COLO829 (cell line): Measurements from ENCODE around the gene RASA2.
"Not testable (repeated sequence)": the region's sequence is repeated elsewhere in the genome, so short reads cannot be mapped to it uniquely, and the experiment has no call there.

Source experiments
- DNase-seq: peaks from one replicate; pipeline ENCODE4 v3.0.0; 2012; ENCODE audit warnings: low spot score

Gene RASA2

DNA sequence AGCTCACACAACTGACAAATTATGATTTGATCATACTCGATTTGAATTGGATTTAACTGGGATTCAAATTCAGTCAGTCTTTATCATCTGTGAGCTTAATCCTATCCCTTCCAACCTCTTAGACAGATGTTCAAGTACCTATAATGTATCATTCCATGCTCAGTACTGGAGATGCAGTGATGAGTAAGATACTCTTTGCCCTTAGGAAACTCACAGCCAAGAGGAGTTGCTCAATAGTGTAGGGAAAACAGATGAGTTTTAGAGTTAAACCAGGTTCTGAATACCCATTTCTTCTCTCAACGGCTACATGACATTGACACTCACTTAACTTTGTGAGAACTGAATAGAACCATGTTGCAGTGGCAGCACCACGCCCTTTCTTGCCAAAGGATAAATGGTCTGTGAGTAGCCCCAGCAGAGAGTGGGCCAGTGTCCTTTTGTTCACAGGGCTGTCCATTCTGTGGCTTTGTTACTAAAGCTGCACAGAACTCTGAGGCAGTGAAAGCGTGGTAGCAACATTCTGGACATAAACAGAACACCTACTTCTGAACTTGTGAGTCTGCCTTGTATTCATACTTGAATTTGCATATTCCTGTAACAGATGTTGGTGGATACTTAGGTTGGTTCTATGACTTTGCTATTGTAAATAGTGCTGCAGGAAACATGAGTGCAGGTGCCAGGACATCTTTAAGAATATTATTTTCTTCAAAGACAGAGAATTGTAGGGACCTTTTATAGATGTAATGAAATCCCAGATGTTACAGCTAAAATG lies 91.6 kb downstream of the RASA2 start:
- DNase-seq: no peak

DNA sequence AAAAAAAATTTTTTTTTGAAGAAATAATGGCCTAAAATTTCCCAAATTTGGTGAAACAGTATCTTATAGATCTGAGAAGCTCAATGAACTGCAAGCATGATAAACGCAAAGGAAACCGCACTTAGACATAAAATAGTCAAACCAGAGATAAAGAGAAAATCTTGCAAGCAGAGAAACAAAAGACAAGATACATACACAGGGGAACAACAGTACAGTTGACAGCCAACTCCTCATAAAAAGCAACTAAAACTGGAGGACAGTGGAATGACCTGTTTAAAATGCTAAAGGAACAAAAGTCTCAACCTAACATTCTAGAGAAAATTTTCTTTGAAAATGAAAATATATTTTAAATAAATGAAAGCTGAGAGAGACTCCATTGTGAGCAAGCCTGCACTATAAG lies 107.5 kb downstream of the RASA2 start:
- no peak for DNase-seq

DNA sequence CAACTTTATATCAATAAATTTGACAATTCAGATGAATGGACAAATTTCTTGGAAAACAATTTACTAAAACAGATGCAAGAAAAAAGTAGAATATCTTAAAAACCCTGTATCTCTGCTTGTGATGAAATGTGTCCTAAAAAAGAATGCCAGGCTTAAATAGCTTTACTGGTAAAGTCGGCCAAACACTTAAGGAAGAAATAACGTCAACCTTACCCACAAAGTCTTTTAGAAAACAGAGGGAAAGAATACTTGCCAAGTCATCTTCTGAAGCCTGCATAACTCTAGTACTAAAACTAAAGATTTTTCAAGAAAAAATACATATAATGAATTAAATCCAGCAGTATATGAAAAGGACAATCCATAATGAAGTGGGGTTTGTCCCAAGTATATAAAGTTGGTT lies 111.1 kb downstream of the RASA2 start:
- DNase-seq: no peak

DNA sequence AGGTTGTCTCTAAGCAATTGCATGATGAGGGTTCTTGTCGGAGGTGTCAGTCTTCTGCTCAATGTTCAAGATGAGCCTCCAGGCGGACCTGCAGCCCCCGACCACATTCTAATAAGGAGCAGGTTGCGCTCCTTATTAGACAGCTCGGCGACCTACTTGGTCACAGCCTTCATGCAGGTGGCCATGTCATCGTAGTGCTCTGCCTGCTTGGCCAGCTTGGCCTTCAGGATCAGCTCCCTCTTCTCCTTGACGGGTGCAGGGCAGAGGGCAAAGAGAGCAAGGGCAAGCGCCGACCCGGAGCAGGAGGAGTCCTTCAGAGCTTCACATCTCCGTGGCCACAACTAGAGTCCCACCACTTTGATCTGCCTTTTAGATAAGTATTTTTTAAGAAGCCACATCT lies 113.5 kb downstream of the RASA2 start:
- DNase-seq: no peak

DNA sequence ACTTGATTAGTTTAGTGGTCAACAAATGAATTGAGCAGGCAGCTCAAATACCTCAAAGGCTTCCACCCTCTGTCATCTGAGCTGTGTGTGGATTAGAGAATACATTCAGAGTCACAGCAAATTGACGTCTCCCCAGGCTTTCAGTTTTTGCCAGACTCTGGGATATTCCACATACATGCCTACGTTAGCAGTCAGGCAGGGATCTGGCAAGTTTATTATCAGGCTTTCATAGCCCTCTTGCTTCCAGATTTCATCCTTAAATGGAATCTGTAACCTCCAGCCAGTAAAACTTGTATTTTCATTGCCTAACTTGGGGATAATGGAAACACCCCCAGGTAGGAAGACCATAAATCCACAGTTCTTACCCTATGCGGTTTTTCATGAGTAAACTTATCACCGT lies 115.9 kb downstream of the RASA2 start:
- no peak for DNase-seq

DNA sequence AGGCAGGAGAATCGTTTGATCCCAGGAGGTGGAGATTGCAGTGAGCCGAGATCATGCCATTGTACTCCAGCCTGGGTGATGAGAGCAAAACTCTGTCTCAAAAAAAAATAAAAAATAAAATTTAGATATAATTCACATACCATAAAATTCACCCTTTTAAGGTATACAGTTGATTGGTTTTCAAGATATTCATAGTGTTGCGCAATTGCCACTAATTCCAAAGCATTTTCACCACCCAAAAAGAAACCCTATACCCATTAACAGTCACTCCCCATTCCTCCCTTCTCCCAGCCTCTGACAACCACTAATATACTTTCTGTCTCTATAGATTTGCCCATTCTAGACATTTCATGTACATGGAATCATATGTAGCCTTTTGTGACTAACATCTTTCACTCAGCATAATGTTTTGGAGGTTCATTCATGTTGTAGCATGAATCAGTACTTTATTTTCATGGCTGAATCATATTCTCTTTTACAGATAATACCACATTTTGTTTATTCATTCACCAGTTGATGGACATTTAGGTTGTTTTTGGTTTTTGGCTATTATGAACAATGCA lies 116.7 kb downstream of the RASA2 start:
- DNase-seq: no peak

DNA sequence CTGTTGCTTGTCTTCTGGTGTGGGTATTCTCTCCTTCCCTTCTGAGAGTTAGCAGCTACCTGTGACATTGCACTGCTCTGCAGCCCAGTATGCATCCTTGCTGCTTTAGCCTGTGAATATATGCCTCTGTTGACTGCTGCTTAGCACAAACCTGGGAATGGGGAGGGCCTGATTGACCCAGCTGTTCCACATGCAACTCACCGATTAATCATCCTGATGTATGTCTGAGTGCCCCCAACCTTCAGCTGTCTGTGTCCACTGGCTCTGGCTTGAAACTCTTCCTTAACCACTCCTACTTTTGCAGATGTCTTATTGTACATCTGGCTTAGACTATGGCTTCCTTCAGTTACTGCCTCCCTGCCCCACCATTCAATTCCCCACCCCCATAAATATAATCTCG lies 119.1 kb downstream of the RASA2 start:
- no peak for DNase-seq

DNA sequence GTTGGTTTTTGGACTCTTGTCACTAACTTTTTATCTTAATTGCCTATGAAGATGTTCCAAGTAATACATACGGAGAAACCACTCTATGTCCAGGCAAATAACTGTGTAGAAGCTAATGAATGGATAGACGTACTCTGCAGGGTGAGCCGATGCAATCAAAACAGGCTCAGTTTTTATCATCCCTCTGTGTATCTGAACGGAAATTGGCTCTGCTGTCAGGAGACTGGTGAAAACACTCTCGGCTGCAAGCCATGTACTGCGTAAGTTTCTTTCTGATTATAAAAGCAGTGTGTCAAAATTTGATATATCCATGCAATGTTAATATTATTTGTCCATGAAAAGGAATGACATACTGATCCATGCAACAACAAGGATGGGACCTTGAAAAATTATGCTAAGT lies 121.6 kb downstream of the RASA2 start:
- no peak for DNase-seq

DNA sequence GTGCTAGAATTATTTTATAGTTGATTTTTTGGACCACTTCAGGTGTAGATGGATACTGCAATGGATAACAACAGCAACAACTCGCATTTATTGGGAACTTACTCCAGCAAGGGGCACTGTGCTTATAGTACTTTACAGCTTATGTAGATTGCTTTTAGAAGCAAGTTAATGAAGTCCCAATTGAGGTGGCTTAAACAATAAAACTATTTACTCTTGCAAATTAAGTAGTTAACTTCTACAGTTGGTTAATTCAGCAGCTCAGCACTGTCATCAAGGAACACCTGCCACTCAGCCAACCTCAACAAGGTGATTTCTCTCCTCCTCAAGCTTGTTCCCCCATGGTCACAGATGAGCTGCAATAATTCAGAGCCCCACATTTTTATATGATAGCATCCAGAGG lies 124.1 kb downstream of the RASA2 start:
- DNase-seq: no peak

DNA sequence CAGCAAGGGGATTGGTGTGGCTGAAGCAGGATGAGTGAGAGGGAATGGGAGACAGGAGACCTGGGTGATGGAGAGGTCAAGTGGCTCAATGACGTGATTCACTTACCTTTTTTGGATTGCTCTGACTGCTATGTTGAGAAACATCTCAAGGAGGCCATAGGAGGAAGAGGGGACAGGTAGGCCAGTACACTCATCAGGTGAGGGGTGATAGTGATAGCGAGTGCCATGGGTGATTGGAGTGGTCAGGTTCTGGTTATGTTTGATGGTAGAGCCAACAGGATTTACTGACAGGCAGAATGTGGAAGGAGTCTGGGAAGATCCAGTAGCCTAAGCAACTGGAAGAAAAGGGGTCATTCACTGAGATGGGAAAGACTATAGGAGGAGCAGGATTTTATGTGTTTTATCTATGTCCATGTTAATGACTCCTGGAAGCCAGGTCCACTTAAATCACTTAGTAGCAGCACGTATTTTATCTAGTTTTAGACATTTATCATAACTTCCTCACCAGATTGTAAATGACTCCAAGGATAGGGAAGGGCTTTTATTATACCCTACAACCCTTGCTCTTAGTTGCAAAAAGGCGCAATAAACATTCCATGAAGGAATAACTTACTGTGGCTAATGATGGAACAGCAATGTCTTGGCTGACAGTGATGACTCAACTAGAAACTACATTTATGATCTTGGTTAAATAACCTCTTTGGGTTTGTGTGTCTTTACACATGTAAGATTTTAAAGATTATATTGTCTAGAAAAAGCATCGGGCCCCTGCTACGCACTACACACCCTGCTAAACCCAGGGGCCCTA lies 131.5 kb downstream of the RASA2 start:
- DNase-seq: no peak

DNA sequence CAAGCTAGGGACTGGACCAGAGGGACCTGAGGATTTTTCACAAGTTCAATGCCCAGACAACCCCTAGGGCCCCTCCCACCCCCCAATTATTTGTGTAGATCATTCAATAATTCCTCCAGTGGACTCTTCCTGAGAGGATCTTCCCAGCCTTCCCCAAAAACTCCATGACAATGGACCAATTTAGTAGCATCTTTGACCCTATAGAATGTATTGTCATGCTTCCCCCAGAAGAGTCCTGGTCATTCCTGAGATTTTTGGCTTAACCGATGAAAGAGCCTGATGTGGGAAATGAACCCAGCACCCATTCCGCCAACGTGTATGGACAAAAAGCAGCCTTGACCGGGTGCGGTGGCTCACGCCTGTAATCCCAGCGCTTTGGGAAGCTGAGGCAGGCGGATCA lies 132.1 kb downstream of the RASA2 start:
- no peak for DNase-seq

DNA sequence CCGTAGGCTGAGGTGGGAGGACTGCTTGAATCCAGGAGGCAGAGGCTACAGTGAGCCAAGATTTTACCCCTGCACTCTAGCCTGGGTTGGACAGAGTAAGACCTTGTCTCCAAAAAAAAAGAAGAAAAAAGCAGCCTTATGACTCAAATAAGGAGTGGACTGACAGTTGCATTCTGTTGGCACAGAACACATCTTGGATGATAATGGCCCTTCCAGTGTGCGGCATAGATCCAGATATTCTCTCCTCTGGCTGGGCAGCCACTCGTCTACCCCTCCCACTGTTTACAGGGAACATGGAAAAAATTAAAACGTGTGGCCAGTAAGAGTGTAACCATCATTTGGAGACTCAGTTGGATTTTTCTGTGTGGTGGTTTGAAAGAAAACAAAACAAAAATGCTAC lies 132.6 kb downstream of the RASA2 start:
- no peak for DNase-seq

DNA sequence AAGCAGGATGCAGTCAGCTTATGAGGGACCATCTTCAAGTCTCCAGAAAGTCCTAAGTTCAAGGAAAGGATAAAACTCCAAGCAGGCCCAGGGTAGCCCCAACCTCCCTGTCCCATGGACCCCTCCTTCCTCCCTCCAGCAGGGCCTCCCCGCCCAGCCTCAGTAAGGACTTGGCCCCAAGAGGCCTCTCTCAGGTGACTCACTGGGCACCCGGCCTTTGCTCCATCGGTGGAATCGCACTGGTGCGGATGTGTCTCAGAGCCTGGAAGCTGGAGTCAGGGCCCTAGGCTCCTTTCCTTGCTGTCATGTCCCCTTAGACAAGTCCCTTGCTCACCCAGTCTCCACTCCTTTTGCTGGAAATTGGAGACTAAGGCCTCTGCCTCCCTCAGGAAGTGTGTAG lies 136.9 kb downstream of the RASA2 start:
- DNase-seq: no peak

DNA sequence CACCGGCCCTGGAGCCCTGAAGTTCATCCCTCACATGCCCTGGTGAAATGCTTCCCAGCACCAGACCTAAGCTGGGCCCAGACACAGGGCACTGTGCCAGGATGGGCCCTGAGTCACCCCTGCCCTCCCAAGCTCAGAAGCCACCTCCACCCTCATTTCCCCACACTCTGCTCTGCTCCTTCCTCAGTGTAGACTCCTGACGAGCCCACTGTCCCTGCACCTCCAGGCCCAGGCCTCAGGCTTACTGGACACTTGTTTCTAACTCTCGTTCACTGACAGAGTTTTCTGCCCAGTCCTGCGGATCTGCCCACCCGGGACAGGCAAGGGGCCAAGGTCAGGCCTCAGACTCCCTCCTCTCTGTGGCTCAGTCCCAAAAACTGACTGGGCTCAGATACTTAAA lies 138.7 kb downstream of the RASA2 start:
- DNase-seq: no peak

DNA sequence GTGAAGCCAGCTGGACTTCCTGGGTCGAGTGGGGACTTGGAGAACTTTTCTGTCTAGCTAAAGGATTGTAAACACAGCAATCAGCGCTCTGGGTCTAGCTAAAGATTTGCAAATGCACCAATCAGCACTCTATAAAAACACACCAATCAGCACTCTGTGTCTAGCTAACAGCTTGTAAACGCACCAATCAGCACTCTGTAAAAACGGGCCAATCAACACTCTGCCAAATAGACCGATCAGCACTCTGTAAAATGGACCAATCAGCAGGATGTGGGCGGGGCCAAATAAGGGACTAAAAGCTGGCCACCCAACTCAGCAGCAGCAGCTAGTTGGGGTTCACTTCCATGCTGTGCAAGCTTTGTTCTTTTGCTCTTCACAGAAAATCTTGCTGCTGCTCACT lies 141.5 kb downstream of the RASA2 start:
- DNase-seq: not testable (repeated sequence)

DNA sequence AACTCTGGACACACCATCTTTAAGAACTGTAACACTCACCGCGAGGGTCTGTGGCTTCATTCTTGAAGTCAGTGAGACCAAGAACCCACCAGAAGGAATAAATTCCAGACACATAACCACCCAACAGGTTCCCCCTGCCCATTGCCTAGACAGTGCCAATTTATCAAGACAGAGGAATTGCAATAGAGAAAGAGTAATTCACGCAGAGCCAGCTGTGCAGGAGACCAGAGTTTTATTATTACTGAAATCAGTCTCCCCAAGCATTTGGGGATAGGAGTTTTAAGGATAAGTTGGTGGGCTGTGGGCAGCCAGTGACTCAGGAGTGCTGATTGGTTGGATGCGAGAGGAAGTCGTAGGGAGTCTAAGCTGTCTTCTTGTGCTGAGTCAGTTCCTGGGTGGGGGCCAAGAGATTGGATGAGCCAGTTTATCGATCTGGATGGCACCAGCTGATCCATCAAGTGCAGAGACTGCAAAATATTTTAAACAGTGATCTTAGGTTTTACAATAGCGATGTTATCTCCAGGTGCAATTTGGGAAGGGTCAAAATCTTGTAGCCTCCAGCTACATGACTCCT lies 142.1 kb downstream of the RASA2 start:
- not testable (repeated sequence) for DNase-seq

DNA sequence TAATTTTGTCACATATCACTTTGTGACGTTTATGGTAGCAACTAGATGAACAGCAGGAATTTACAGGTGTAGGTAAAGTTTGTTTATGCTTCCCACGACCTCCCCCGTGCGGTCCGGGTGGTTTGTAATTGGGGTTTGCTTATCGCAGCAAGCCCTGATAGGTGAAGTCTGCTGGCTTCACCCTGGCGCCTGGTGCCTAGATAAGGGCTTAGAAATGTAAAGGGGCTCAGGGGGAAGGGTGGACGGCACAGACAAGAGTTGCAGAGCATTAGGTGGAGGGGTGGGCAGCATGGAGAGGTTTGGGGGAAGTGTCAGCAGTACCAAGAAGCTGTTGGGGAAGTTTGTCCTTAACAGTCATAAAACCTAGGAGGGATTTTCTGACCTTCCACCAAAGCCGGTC lies 143.1 kb downstream of the RASA2 start:
- DNase-seq: no peak

DNA sequence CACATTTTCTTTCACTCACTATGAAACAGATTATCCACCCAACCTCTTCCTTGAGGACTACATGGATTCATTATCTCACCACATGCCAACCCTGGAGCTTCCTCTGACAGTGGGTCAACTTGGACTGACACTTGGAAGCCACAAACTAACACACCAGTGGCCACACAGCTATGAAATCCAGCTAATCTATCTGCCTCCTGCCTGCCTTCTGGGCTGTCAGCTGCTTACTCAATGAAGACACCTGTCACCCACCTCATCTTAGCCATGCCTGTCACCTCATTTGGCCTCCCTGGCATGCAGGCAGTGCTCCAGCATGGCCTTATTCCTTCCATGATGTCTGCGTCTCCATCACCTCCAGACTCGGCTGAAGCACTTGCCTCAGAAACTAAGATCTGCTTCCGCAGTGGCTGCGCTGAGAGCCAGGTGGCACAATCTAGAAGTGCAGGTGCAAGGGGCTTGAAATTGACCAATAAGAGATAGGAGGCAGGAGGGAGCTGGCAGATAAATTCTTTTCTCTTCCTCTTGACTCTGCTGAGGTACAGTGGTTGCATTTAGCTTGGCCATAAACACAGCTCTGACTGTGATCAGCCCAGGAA lies 146.1 kb downstream of the RASA2 start:
- no peak for DNase-seq

DNA sequence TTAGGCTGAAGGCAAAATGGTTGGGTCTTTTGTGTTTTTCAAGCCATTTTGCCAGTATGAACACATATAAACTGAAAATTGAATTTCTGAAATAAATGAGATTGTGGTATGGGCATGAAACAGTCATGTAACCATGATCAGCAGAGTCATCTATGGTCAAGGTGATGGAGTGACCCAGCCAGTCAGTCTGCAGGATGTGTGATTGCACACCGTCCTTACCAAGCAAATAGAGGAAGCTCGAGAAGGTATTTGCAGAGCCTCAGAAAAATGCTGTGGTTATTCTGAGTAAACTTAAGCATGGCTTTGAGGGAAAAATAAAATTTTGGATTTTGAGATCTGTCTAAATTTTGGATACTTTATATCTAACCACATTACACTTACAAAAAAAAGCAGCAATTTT lies 155.4 kb downstream of the RASA2 start:
- DNase-seq: no peak

DNA sequence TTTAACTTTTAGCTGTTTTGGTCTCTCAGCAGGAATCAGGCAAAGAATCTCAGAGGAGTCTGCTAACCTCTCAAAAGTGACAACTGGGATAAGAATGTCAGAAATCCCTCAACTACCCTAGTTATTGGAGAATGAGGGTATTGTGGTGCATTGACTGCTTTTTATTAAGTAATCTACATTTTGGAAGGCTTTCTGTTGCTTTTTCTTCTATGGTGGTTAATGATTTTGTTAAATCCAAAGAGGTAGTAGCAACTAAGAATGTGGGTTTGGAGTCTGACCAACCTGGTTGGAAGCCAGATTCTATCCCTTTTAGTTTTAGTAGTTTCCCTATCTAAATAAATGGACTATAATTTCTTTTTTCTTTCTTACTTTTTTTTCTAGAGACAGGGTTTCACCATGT lies 156.6 kb downstream of the RASA2 start:
- no peak for DNase-seq

DNA sequence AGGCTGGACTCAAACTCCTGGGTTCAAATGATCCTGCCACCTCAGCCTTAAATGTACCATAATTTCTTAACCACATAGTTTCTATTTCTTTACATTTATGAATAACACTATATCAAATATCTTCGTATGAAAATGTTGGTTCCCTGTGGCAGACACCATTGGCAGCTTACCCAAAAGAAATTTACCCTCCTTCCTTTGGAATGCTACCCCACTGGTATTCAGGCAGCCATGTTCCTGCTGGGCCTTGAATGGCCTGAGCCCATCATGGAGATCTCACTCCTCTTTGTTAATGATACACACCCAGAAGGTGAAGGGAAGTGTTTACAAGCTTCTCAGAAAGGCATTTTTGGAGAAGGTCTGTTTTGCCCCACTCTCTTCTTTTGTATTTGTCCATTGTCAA lies 157.0 kb downstream of the RASA2 start:
- DNase-seq: no peak

DNA sequence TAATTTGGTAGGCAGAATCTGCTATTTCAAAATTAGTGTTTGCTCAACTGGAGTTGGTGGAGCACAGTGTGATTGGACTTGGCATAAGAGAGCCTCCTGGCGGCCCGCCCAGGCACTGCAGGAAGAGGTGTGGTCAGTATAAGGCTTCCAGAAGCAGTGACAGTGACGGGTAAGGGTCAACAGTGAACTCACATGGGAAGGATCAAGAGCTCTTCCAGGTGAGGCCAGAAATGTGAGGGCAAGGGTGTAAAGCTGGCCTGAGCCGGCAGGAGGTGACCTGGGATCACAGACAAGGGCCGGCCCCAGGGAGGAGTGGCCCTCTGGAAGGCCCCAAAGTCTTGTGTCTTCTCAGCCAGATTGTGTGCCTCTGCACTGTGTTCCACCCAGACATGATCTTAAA lies 158.1 kb downstream of the RASA2 start:
- peak; percentile 46 for DNase-seq
